Measurements from ENCODE around the gene UBXN10.

UBXN10 gene

GRCh38 chr1:20184481-20184900 is 1.4 kb upstream of the UBXN10 start:
- DNase-seq, result no peak

GRCh38 chr1:20184997-20185833 is 681 bp upstream of the UBXN10 start:
- peak; percentile 49 for DNase-seq

- peak; percentile 12 for DNase-seq
These were observed 1.4 kb downstream of the UBXN10 start for GRCh38 chr1:20187103-20187812.

GRCh38 chr1:20187813-20188454 is 2.0 kb downstream of the UBXN10 start:
- DNase-seq, result no peak

GRCh38 chr1:20188455-20188817 is 2.5 kb downstream of the UBXN10 start:
- DNase-seq, result no peak

- DNase-seq, result no peak
These were observed 3.8 kb downstream of the UBXN10 start for GRCh38 chr1:20189664-20190063.

GRCh38 chr1:20190256-20191160 is 4.6 kb downstream of the UBXN10 start:
- no peak for DNase-seq

GRCh38 chr1:20191266-20191825 is 5.5 kb downstream of the UBXN10 start:
- DNase-seq, result no peak

GRCh38 chr1:20192364-20192763 is 6.5 kb downstream of the UBXN10 start:
- DNase-seq, result no peak

- no peak for DNase-seq
These were observed 7.0 kb downstream of the UBXN10 start for GRCh38 chr1:20192871-20193411.

- no peak for DNase-seq
These were observed 8.3 kb downstream of the UBXN10 start for GRCh38 chr1:20194224-20194623.

GRCh38 chr1:20194757-20195461 is 9.0 kb downstream of the UBXN10 start:
- DNase-seq, result peak; percentile 52

- no peak for DNase-seq
These were observed 9.5 kb downstream of the UBXN10 start for GRCh38 chr1:20195462-20195780.

GRCh38 chr1:20197329-20197791 is 11.5 kb downstream of the UBXN10 start:
- DNase-seq, result no peak

GRCh38 chr1:20198296-20198695 is 12.4 kb downstream of the UBXN10 start:
- DNase-seq, result no peak

- DNase-seq, result no peak
These were observed 13.0 kb downstream of the UBXN10 start for GRCh38 chr1:20198918-20199317.

- no peak for DNase-seq
These were observed 13.5 kb downstream of the UBXN10 start for GRCh38 chr1:20199403-20199802.

- no peak for DNase-seq
These were observed 13.9 kb downstream of the UBXN10 start for GRCh38 chr1:20199840-20200239.

- no peak for DNase-seq
These were observed 15.1 kb downstream of the UBXN10 start for GRCh38 chr1:20200966-20201365.

GRCh38 chr1:20202166-20202565 is 16.3 kb downstream of the UBXN10 start:
- DNase-seq, result no peak

- no peak for DNase-seq
These were observed 21.6 kb downstream of the UBXN10 start for GRCh38 chr1:20207546-20207945.

Data from activated effector memory CD4-positive, alpha-beta T cell treated with Interleukin-2 at 50 U/mL for 16 hours (primary cell).